ENCODE data around the gene LRRC59.
"Not testable (repeated sequence)": the region's sequence is repeated elsewhere in the genome, so short reads cannot be mapped to it uniquely, and the experiment has no call there.

LRRC59 gene

GRCh38 chr17:50424996-50425681 is 27.8 kb upstream of the LRRC59 start:
- DNase-seq (ENCODE audit: low read depth in 3 of 3): no peak

- no peak for DNase-seq (ENCODE audit: low read depth in 3 of 3)
Observed at GRCh38 chr17:50424246-50424995, 27.1 kb upstream of the LRRC59 start.

- no peak for DNase-seq (ENCODE audit: low read depth in 3 of 3)
Observed at GRCh38 chr17:50423553-50424159, 26.3 kb upstream of the LRRC59 start.

- no peak for DNase-seq (ENCODE audit: low read depth in 3 of 3)
Observed at GRCh38 chr17:50422738-50423137, 25.4 kb upstream of the LRRC59 start.

- no peak for DNase-seq (ENCODE audit: low read depth in 3 of 3)
Observed at GRCh38 chr17:50421308-50422051, 24.2 kb upstream of the LRRC59 start.

GRCh38 chr17:50420419-50421112 is 23.2 kb upstream of the LRRC59 start:
- DNase-seq (ENCODE audit: low read depth in 3 of 3): no peak

GRCh38 chr17:50419577-50419976 is 22.3 kb upstream of the LRRC59 start:
- not testable (repeated sequence) for DNase-seq (ENCODE audit: low read depth in 3 of 3)

GRCh38 chr17:50414808-50415207 is 17.5 kb upstream of the LRRC59 start:
- DNase-seq (ENCODE audit: low read depth in 3 of 3): no peak

GRCh38 chr17:50412188-50412732 is 14.9 kb upstream of the LRRC59 start:
- DNase-seq (ENCODE audit: low read depth in 3 of 3): no peak

- DNase-seq (ENCODE audit: low read depth in 3 of 3): no peak
Observed at GRCh38 chr17:50407921-50408320, 10.6 kb upstream of the LRRC59 start.

GRCh38 chr17:50406578-50406977 is 9.3 kb upstream of the LRRC59 start:
- DNase-seq (ENCODE audit: low read depth in 3 of 3): no peak

- not testable (repeated sequence) for DNase-seq (ENCODE audit: low read depth in 3 of 3)
Observed at GRCh38 chr17:50405351-50405750, 8.0 kb upstream of the LRRC59 start.

- DNase-seq (ENCODE audit: low read depth in 3 of 3): not testable (repeated sequence)
Observed at GRCh38 chr17:50399591-50399990, 2.3 kb upstream of the LRRC59 start.

GRCh38 chr17:50398672-50399071 is 1.3 kb upstream of the LRRC59 start:
- DNase-seq (ENCODE audit: low read depth in 3 of 3): not testable (repeated sequence)

- no peak for DNase-seq (ENCODE audit: low read depth in 3 of 3)
Observed at GRCh38 chr17:50397919-50398285, 579 bp upstream of the LRRC59 start.

GRCh38 chr17:50396261-50397110 is 837 bp downstream of the LRRC59 start:
- DNase-seq (ENCODE audit: low read depth in 3 of 3): no peak

GRCh38 chr17:50394711-50395110 is 2.6 kb downstream of the LRRC59 start:
- DNase-seq (ENCODE audit: low read depth in 3 of 3): no peak

- no peak for DNase-seq (ENCODE audit: low read depth in 3 of 3)
Observed at GRCh38 chr17:50393700-50394099, 3.6 kb downstream of the LRRC59 start.

- DNase-seq (ENCODE audit: low read depth in 3 of 3): no peak
Observed at GRCh38 chr17:50392621-50393020, 4.7 kb downstream of the LRRC59 start.

GRCh38 chr17:50389534-50389933 is 7.8 kb downstream of the LRRC59 start:
- DNase-seq (ENCODE audit: low read depth in 3 of 3): no peak
